ENCODE data around the gene ATP5IF1.

- no peak for TF ChIP-seq CTCF (IDR thresholded peaks at IDR 0.05)
- no peak for TF ChIP-seq POLR2A (IDR thresholded peaks at IDR 0.05)
Measured at GRCh38 chr1:28286111-28286510, 50.2 kb downstream of the ATP5IF1 start.
